Calu3 (cell line): ENCODE results near the gene SLC23A2. TPM values are rescaled to one million over a fixed set of nuclear protein-coding genes. Genes with fewer than 3 reads are reported as not detected.

Source experiments
- BruUV-seq: library from RNA; stranded (reverse); fragments of 400-500 nt; replicated peaks from 2 replicates; lab custom pipeline; 2021; lab: Mats Ljungman, UMichigan
- CTCF ChIA-PET: fragments of 300-600 bp; sonication (Branson Sonifier 250); formaldehyde crosslinking; loops from one replicate; lab custom pipeline; 2022; ENCODE audit warnings: antibody characterized with exemption; lab: Charles Lee
- DNase-seq: peaks from one replicate; pipeline ENCODE4 v3.0.0; 2022
- H3K27ac Mint-ChIP-seq: one replicate; pipeline ENCODE4 v1.8.0; 2022; ENCODE audit warnings: mixed read lengths; ENCODE audit not compliant: unreplicated experiment
- H3K27me3 Mint-ChIP-seq: one replicate; pipeline ENCODE4 v1.8.0; 2022; ENCODE audit warnings: mixed read lengths; ENCODE audit not compliant: unreplicated experiment
- H3K36me3 Mint-ChIP-seq: one replicate; pipeline ENCODE4 v1.8.0; 2022; ENCODE audit warnings: mild to moderate bottlenecking, moderate library complexity, mixed read lengths; ENCODE audit not compliant: insufficient read depth, unreplicated experiment
- H3K4me1 Mint-ChIP-seq: one replicate; pipeline ENCODE4 v1.8.0; 2022; ENCODE audit warnings: mild to moderate bottlenecking, low read depth, mixed read lengths; ENCODE audit not compliant: unreplicated experiment
- H3K4me3 Mint-ChIP-seq: one replicate; pipeline ENCODE4 v1.8.0; 2022; ENCODE audit warnings: mild to moderate bottlenecking, low read depth, moderate library complexity, mixed read lengths; ENCODE audit not compliant: unreplicated experiment
- H3K9me3 Mint-ChIP-seq: one replicate; pipeline ENCODE4 v1.8.0; 2022; ENCODE audit warnings: low read depth, mixed read lengths; ENCODE audit not compliant: unreplicated experiment
- intact Hi-C: fragments of 100-400 bp; cut with micrococcal nuclease; formaldehyde crosslinking; loops from one replicate; pipeline ENCODE4 v1.10.0; 2022; ENCODE audit not compliant: unreplicated experiment
- total RNA-seq: library from RNA; stranded (reverse); gene quantifications from 2 replicates; pipeline ENCODE4 v1.2.3, GENCODE V29; 2022
- TF ChIP-seq, protein P1 (sequence below): fragments of 200-600 bp; IDR thresholded peaks from one replicate; pipeline ENCODE4 v1.8.0; 2022; ENCODE audit warnings: antibody characterized with exemption; ENCODE audit not compliant: unreplicated experiment

SLC23A2 gene
- total RNA-seq, 1 experiment from 2014 or later = 14.8 TPM

DNA sequence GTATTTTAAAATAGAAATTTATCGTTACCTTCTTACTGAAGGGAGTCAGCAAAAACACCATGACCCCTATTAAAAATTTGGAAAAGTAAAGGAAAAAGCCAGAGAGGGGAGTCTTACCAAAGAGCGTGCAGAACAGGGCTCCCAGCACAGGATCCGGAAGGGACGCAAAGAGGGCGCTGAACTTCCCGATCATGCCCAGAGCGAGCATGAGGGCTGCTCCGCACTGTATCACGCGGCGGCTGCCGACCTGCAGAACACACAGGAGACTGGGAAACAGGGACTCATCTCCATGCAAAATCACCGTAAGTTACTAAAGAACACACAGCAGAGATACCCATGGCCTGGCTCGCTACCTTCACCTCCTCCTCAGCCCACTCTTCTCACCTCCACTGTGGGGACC, 138.6 kb downstream of the SLC23A2 start:
- H3K9me3 Mint-ChIP-seq = no peaks in the 10 kb centered on the region
- no TSS peak for BruUV-seq
- peaks cover 11% of the 10 kb centered on the region for H3K36me3 Mint-ChIP-seq
- H3K4me3 Mint-ChIP-seq = no peak overlapping the region
- TF ChIP-seq, protein P1, sequence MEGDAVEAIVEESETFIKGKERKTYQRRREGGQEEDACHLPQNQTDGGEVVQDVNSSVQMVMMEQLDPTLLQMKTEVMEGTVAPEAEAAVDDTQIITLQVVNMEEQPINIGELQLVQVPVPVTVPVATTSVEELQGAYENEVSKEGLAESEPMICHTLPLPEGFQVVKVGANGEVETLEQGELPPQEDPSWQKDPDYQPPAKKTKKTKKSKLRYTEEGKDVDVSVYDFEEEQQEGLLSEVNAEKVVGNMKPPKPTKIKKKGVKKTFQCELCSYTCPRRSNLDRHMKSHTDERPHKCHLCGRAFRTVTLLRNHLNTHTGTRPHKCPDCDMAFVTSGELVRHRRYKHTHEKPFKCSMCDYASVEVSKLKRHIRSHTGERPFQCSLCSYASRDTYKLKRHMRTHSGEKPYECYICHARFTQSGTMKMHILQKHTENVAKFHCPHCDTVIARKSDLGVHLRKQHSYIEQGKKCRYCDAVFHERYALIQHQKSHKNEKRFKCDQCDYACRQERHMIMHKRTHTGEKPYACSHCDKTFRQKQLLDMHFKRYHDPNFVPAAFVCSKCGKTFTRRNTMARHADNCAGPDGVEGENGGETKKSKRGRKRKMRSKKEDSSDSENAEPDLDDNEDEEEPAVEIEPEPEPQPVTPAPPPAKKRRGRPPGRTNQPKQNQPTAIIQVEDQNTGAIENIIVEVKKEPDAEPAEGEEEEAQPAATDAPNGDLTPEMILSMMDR = no peak
- peaks cover 9% of the 10 kb centered on the region for H3K4me1 Mint-ChIP-seq
- H3K27ac Mint-ChIP-seq = no peak overlapping the region
- H3K27me3 Mint-ChIP-seq = no peaks in the 10 kb centered on the region
- intact Hi-C loops = no loop called here
- CTCF ChIA-PET = no interaction called here
- DNase-seq = no peak

DNA sequence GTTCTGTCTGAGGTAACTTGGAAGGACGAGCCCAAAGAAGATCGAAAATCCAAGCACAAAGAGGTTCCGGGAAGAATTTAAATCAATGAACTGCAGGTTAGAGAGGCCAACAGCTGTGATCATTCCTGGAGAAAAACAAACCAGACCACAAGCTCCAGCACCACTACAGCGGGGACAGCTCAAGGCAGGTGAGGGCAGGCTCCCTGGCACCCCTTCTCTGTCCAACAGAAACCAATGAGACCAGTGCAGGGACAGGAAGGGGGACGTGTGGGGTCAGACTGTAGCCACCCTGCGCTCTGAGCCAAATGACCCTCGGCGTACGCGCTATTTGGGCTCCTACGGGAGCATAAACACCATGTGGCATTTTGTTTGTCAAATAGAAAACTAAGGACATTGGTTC, 139.3 kb downstream of the SLC23A2 start:
- H3K4me3 Mint-ChIP-seq = no peak overlapping the region
- TF ChIP-seq, protein P1 = no peak
- no peaks in the 10 kb centered on the region for H3K27me3 Mint-ChIP-seq
- intact Hi-C loops = no loop called here
- H3K9me3 Mint-ChIP-seq = no peaks in the 10 kb centered on the region
- no peak for DNase-seq
- H3K4me1 Mint-ChIP-seq = peaks cover 2% of the 10 kb centered on the region
- peaks cover 7% of the 10 kb centered on the region for H3K36me3 Mint-ChIP-seq
- CTCF ChIA-PET = no interaction called here
- H3K27ac Mint-ChIP-seq = no peak overlapping the region
- BruUV-seq = no TSS peak

DNA sequence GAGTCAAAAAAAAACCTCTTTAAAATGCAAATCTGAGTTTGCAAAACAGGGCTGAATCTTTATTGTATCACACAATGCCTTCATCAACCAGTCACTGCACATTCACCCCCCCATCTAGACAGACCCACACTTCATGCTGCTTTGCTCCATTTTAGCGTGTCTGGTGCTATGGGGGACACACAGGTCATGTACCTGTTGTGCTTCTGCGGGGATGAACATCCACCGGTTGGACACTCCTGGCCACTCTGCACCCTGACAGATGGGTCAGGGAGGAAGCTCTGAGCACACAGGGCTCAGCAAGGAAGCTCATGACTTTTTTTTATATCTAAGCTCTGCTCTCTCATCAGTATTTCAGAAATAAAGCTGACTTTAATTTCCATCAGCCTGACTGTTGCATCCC, 143.3 kb downstream of the SLC23A2 start:
- TF ChIP-seq, protein P1 = no peak
- no TSS peak for BruUV-seq
- CTCF ChIA-PET = no interaction called here
- no peaks in the 10 kb centered on the region for H3K27me3 Mint-ChIP-seq
- H3K9me3 Mint-ChIP-seq = no peaks in the 10 kb centered on the region
- H3K4me3 Mint-ChIP-seq = no peak overlapping the region
- H3K4me1 Mint-ChIP-seq = no peaks in the 10 kb centered on the region
- no peak overlapping the region for H3K27ac Mint-ChIP-seq
- DNase-seq = no peak
- intact Hi-C loops = no loop called here
- H3K36me3 Mint-ChIP-seq = no peaks in the 10 kb centered on the region

DNA sequence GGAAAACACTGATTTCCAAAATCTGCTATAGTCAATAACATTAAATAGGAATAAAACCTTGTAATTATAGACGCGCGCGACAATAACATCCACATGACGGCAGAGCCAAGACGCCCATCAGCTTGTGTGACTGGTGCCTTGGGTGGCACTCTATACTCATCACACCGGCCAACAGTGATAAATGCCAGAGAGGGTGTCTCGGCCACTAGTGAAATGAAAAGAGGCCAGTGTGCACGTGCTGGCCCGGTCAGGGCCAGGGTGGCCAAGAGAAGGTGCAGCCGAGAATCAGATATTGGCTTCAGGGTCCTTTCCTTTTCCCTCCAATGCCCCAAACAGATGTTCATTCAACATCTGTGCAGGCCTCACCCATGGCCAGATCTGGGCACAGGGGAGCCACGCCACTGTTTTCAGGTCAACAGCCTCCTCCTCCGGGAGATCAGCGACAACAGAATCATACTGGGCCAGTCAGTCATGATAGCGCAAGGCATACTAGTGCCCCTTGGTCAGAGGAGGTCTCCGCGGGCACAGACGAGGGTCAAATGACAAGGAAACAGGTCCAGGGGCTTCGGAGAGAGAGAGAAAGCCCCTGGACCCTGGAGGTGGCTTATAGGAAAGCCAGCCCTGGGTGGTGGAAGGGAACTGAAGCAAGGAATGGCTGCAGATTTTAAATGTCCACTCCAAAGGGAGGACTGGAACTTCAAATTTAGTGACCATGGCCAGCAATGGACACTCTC, 145.1 kb downstream of the SLC23A2 start:
- intact Hi-C loops = no loop called here
- no TSS peak for BruUV-seq
- Mint-ChIP-seq H3K27me3 (no peaks in the 10 kb centered on the region), H3K36me3 (no peaks in the 10 kb centered on the region), H3K4me1 (no peaks in the 10 kb centered on the region), H3K4me3 (no peak overlapping the region), H3K9me3 (no peaks in the 10 kb centered on the region), H3K27ac (no peak overlapping the region)
- CTCF ChIA-PET = interaction anchor here (0.6 kb wide), 1 partner anchor 493 kb away, joined by 3 read pairs; no protein-coding TSS in a partner anchor
- DNase-seq = no peak
- TF ChIP-seq, protein P1 = no peak
